Activated CD8-positive, alpha-beta T cell treated with anti-CD3 and anti-CD28 coated beads, Interleukin-2, amount 10 ng/mL, durations not matched to agents 7 days and 5 days (primary cell): ENCODE measurements around the gene KLHL15. TPM values are rescaled to one million over a fixed set of nuclear protein-coding genes. Genes with fewer than 3 reads are reported as not detected.
"Not testable (repeated sequence)": the region's sequence is repeated elsewhere in the genome, so short reads cannot be mapped to it uniquely, and the experiment has no call there.

Experiments
- ATAC-seq: fragments of 150-1000 bp; cut with Tn5 transposase; one replicate; pipeline ENCODE4 v1.10.0; 2021; ENCODE audit warnings: moderate library complexity
- CTCF ChIA-PET: fragments of 350-600 bp; sonication (Branson Sonifier 250); formaldehyde crosslinking; loops from one replicate; lab custom pipeline; 2021; ENCODE audit warnings: antibody characterized with exemption; lab: Charles Lee
- POLR2A ChIA-PET: fragments of 350-600 bp; sonication (Branson Sonifier 250); formaldehyde crosslinking; loops from one replicate; lab custom pipeline; 2021; ENCODE audit warnings: antibody characterized with exemption; lab: Charles Lee
- DNase-seq: peaks from one replicate; pipeline ENCODE4 v3.0.0-alpha.2; 2020
- H3K27ac Mint-ChIP-seq: one replicate; pipeline ENCODE4 v1.8.0; 2021; ENCODE audit warnings: mild to moderate bottlenecking, mixed read lengths
- H3K27me3 Mint-ChIP-seq: one replicate; pipeline ENCODE4 v1.8.0; 2021; ENCODE audit warnings: low read depth, mixed read lengths
- H3K36me3 Mint-ChIP-seq: one replicate; pipeline ENCODE4 v1.8.0; 2021; ENCODE audit warnings: low read depth, mixed read lengths
- H3K4me1 Mint-ChIP-seq: one replicate; pipeline ENCODE4 v1.8.0; 2021; ENCODE audit warnings: low read depth, mixed read lengths
- H3K4me3 Mint-ChIP-seq: one replicate; pipeline ENCODE4 v1.8.0; 2021; ENCODE audit warnings: mild to moderate bottlenecking, mixed read lengths
- H3K9me3 Mint-ChIP-seq: one replicate; pipeline ENCODE4 v1.8.0; 2022; ENCODE audit warnings: mixed read lengths; ENCODE audit not compliant: insufficient read depth
- total RNA-seq, 2 experiments: library from RNA; stranded (reverse); gene quantifications; one replicate each; pipeline ENCODE4 v1.2.3, GENCODE V29; 2021

KLHL15 gene
- total RNA-seq, 2 experiments from 2014 or later = 10.1 to 11.1 TPM

DNA sequence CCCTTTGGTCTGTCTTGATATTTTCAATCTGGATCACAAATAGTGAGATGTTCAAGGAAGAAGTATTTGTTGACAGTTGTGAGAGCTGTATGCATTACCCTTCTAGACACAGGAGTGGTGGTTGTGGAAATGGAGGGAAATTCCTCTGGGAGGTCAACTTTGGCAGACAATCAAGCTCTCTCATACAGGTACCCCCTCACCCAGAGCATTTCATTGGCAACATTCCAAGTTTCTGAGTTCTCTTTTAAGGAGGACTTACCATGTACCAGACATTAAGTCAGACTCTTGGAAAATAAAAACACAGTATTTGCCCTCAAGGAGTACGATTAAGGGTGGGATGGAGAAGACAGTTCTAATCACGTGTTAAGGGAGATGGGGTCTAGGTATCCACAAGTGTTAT, 45.3 kb downstream of the KLHL15 start:
- Mint-ChIP-seq H3K9me3 (no peaks in the 10 kb centered on the region), H3K27me3 (no peaks in the 10 kb centered on the region), H3K4me3 (no peak overlapping the region), H3K36me3 (peaks cover 17% of the 10 kb centered on the region), H3K4me1 (no peaks in the 10 kb centered on the region), H3K27ac (no peak overlapping the region)
- CTCF ChIA-PET = no interaction called here
- POLR2A ChIA-PET = no interaction called here
- DNase-seq (no peak), ATAC-seq (no peak)

DNA sequence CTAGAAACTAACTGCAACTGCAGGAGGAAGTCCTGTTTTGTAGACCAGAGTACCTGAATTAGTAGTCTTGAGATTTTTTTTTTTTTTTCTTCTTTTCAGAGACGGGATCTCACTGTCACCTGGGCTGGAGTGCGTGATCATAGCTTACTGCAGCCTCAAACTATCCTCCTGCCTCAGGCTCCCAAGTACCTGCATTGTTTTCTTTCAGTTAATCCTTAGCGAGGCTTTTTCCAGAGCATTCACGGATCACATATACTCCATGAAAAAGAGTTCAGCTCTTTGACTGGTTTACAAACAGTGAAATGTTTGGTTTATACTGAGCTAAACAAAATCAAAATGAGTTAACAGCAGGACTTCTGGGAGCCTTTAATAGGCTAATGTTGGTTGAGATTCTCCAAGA, 45.8 kb downstream of the KLHL15 start:
- H3K4me3 Mint-ChIP-seq = no peak overlapping the region
- no peak overlapping the region for H3K27ac Mint-ChIP-seq
- DNase-seq (no peak), ATAC-seq (no peak)
- ChIA-PET CTCF (no interaction called here), POLR2A (no interaction called here)
- H3K27me3 Mint-ChIP-seq = no peaks in the 10 kb centered on the region
- H3K36me3 Mint-ChIP-seq = peaks cover 13% of the 10 kb centered on the region
- no peaks in the 10 kb centered on the region for H3K9me3 Mint-ChIP-seq
- H3K4me1 Mint-ChIP-seq = no peaks in the 10 kb centered on the region

DNA sequence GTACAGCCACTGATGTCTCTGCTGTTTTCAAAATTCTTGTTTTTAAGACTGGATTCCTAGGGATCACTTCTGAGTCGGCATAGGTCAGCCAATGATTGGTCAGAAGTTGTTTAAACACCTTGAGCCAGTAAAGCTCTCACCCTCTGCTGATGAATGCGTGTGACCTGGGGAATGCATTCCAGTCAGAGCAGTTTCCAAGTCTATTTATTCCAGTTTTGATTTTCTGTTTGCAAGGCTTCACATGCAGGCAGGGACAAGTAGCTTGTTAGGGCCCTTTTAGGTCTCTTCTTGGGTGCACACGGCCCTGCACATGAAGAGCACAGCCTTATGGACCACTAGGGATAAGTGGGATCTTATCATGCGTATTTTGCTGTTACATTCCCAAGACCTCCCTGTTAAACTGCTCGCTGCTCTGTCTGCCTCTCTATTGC, 47.0 kb downstream of the KLHL15 start:
- H3K9me3 Mint-ChIP-seq = no peaks in the 10 kb centered on the region
- no peak overlapping the region for H3K4me3 Mint-ChIP-seq
- CTCF ChIA-PET = no interaction called here
- no peaks in the 10 kb centered on the region for H3K4me1 Mint-ChIP-seq
- H3K27me3 Mint-ChIP-seq = no peaks in the 10 kb centered on the region
- no peak overlapping the region for H3K27ac Mint-ChIP-seq
- ATAC-seq (no peak), DNase-seq (no peak)
- H3K36me3 Mint-ChIP-seq = peaks cover 10% of the 10 kb centered on the region
- POLR2A ChIA-PET = no interaction called here

DNA sequence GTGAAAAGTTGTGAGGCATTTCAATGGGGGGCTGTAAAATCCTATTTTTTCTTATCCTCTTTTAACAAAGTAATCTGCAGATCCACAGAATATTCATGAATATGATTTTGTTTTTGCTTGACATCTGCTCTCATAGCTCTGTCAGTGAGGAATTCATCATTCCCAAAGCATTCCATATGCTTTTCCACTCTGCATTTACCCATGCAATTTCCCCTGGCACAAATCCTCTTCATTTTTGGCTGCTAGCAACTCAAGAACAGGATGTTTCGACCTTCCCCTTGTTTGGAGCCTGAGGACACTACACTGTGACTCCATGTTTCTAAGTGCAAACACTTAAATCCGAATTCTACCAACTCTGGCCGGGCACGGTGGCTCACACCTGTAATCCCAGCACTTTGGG, 48.5 kb downstream of the KLHL15 start:
- H3K27me3 Mint-ChIP-seq = no peaks in the 10 kb centered on the region
- H3K4me1 Mint-ChIP-seq = no peaks in the 10 kb centered on the region
- CTCF ChIA-PET = no interaction called here
- ATAC-seq (no peak), DNase-seq (no peak)
- H3K4me3 Mint-ChIP-seq = no peak overlapping the region
- peaks cover 9% of the 10 kb centered on the region for H3K36me3 Mint-ChIP-seq
- H3K27ac Mint-ChIP-seq = no peak overlapping the region
- POLR2A ChIA-PET = interaction anchor here (0.7 kb wide), 1 partner anchor 38 kb away, joined by 5 read pairs; no protein-coding TSS in a partner anchor
- H3K9me3 Mint-ChIP-seq = no peaks in the 10 kb centered on the region

DNA sequence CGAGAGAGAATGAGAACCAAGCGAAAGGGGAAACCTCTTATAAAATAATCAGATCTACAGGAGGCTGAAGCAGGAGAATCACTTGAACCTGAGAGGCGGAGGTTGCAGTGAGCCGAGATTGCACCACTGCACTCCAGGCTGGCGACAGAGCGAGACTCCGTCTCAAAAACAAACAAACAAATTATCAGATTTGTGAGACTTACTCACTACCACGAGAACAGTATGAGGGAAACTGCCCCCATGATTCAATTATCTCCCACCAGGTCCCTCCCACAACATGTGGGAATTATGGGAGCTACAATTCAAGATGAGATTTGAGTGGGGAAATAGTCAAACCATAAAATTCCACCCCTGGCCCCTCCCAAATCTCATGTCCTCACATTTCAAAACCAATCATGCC, 61.4 kb downstream of the KLHL15 start:
- POLR2A ChIA-PET, DNase-seq, H3K4me3 Mint-ChIP-seq, H3K9me3 Mint-ChIP-seq, H3K4me1 Mint-ChIP-seq, H3K27ac Mint-ChIP-seq, H3K36me3 Mint-ChIP-seq, H3K27me3 Mint-ChIP-seq, CTCF ChIA-PET, ATAC-seq: not testable (repeated sequence)

DNA sequence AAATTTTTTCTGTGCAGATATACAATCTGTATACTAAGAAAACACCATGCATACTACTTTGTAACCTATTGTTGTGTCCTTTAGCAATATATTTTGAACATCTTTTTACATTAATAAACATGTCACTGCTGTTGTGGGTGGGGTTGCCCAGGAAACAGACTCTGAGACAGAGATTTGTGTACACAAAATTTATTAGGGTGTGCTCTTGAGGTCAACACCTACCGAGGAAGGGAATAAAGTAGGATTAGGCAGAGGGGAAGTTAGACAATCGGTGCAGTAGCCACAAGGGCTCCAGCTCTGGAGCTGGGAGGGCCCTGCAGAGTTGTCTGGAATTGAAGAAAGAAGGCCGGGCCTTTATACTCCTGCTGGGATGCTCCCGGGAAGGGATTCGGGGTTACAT, 62.8 kb downstream of the KLHL15 start:
- H3K4me1 Mint-ChIP-seq = peaks cover 10% of the 10 kb centered on the region
- POLR2A ChIA-PET = no interaction called here
- no peaks in the 10 kb centered on the region for H3K27me3 Mint-ChIP-seq
- no peak overlapping the region for H3K4me3 Mint-ChIP-seq
- no peak overlapping the region for H3K27ac Mint-ChIP-seq
- no peaks in the 10 kb centered on the region for H3K9me3 Mint-ChIP-seq
- no peaks in the 10 kb centered on the region for H3K36me3 Mint-ChIP-seq
- CTCF ChIA-PET = no interaction called here
- DNase-seq = no peak
- no peak for ATAC-seq

DNA sequence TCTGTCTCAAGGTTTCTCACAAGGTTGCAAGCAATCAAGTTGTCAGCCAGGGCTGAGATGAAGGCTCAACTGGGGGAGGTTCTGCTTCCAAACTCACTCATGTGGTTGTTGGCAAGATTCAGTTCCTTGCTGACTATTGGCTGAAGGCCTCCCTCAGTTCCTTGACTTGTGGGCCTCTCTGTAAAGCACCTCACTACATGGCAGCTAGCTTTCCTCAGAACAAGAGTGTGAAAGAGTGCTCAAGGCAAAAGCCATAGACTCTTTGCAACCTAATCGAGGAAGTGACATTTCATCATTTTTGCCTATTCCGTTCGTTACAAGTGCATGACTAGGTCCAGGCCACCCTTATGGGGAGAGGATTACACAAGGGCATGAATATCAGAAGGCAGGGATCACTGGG, 67.2 kb downstream of the KLHL15 start:
- H3K4me1 Mint-ChIP-seq = peaks cover 13% of the 10 kb centered on the region
- no peak overlapping the region for H3K4me3 Mint-ChIP-seq
- ATAC-seq = no peak
- H3K27me3 Mint-ChIP-seq = no peaks in the 10 kb centered on the region
- ChIA-PET POLR2A (interaction anchor here (0.6 kb wide), 1 partner anchor 207 kb away, joined by 3 read pairs; no protein-coding TSS in a partner anchor), CTCF (no interaction called here)
- no peak for DNase-seq
- no peaks in the 10 kb centered on the region for H3K36me3 Mint-ChIP-seq
- H3K9me3 Mint-ChIP-seq = no peaks in the 10 kb centered on the region
- peak overlapping the region; percentile 78 for H3K27ac Mint-ChIP-seq

DNA sequence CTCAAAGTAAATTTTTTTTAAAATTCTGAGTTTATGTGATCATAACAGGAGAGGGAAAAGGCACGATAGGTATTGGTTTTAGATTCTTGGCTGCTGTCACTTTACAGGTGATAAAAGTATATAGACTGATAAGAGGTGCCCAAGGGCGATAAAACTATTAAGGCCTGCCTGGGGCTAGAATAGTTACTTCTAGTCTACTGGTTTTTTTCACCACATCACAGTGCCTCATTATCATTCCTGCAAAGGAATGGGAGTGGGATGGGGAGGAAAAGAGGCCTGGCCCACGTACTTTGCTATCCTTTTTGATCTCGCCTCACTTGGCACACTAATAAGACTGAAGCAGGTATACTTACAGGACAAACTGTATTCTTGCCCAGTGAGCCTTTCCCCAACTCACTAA, 72.6 kb downstream of the KLHL15 start:
- Mint-ChIP-seq H3K36me3 (peaks cover 3% of the 10 kb centered on the region), H3K9me3 (no peaks in the 10 kb centered on the region), H3K4me3 (no peak overlapping the region), H3K27ac (peak overlapping the region; percentile 94), H3K4me1 (peaks cover 24% of the 10 kb centered on the region), H3K27me3 (no peaks in the 10 kb centered on the region)
- ATAC-seq (no peak), DNase-seq (no peak)
- ChIA-PET CTCF (interaction anchor here (1.3 kb wide), 1 partner anchor 46 kb away, joined by 5 read pairs; the partner anchor contains the start of genes APOO and CXorf58), POLR2A (no interaction called here)

DNA sequence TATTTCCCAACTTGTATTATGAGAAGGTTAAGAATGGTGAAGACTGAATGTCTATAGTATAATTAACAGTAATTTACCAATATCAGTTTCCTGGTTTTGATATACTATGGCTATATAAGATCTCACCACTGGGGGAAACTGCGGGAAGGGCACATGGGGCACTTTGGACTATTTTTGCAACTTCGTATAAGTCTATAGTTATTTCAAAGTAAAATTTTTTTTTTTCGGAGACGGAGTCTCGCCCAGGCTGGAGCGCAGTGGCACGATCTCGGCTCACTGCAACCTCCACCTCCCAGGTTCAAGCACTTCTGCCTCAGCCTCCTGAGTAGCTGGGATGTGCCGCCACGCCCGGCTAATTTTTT, 73.1 kb downstream of the KLHL15 start:
- peak; percentile 16 for ATAC-seq
- POLR2A ChIA-PET = interaction anchor here (1.6 kb wide), 1 partner anchor 100 kb away, joined by 8 read pairs; the partner anchor contains the start of gene EIF2S3

DNA sequence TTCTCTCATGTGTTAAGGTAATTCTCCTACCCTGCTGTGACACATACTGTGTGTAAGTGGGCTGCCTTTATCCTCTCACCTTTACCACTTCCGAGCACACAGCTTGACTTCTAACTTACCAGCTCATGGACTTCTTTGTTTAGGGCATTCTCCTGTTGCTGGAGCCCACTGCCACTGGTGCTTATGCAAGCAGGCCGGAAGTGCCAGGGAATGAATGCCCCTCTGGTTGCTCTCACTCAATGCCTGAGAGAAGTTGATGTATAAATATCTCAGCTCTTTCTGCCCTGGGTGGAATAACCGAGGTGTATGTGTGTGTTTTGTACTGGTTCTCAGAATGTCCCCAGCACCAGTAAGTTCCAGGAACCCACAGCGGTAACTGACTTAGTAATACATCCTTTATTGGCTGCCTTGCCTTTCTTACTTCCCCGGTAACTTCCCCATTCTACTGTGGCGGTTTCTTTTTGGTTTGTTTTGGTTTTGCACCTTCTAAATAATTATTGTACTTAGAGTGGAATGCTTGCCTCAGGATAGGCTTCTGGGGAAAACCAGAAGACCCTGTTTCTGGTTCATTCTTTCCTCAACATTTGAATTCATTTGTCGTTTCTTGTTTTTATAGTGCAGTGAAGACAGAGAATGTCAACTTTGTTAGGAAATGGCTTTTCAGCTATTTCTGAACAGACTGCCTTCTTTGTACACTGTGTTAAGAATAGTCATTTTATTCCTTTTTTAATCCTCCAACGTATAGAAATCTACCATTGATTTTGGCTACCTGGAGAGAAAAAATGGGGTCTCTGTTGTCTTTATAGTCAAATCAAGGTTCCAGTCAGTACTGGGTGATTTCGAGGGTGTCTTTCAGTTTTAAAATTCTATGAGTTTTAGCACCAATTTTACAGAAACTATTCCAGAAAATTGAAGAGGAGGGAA, 73.7 kb downstream of the KLHL15 start:
- ChIA-PET CTCF (interaction anchor here (0.7 to 1.9 kb wide), 7 partner anchors 40 to 171 kb away, joined by 3 to 7 read pairs (median 4); partner anchors contain the start of genes KLHL15 and SAT1), POLR2A (interaction anchor here (0.6 to 1.6 kb wide), 8 partner anchors 29 to 170 kb away, joined by 3 to 10 read pairs (median 4); partner anchors contain the start of genes APOO, CXorf58, EIF2S3 and KLHL15)
- peaks cover 4% of the 10 kb centered on the region for H3K36me3 Mint-ChIP-seq
- H3K27me3 Mint-ChIP-seq = no peaks in the 10 kb centered on the region
- H3K4me3 Mint-ChIP-seq = peak overlapping the region; percentile 81
- DNase-seq (peak; percentile 69), ATAC-seq (peak; percentile 93)
- H3K9me3 Mint-ChIP-seq = no peaks in the 10 kb centered on the region
- peaks cover 22% of the 10 kb centered on the region for H3K4me1 Mint-ChIP-seq
- peak overlapping the region; percentile 94 for H3K27ac Mint-ChIP-seq

More for the DNA sequence above, 73.1 kb downstream of the KLHL15 start:
- H3K27ac Mint-ChIP-seq = peak overlapping the region; percentile 94
- DNase-seq = peak; percentile 30
- H3K27me3 Mint-ChIP-seq = no peaks in the 10 kb centered on the region
- H3K36me3 Mint-ChIP-seq = peaks cover 3% of the 10 kb centered on the region
- no peaks in the 10 kb centered on the region for H3K9me3 Mint-ChIP-seq
- peaks cover 22% of the 10 kb centered on the region for H3K4me1 Mint-ChIP-seq
- H3K4me3 Mint-ChIP-seq = peak overlapping the region; percentile 81
- CTCF ChIA-PET = interaction anchor here (1.5 to 1.9 kb wide), 2 partner anchors 52 to 100 kb away, joined by 6 to 7 read pairs; no protein-coding TSS in a partner anchor

DNA sequence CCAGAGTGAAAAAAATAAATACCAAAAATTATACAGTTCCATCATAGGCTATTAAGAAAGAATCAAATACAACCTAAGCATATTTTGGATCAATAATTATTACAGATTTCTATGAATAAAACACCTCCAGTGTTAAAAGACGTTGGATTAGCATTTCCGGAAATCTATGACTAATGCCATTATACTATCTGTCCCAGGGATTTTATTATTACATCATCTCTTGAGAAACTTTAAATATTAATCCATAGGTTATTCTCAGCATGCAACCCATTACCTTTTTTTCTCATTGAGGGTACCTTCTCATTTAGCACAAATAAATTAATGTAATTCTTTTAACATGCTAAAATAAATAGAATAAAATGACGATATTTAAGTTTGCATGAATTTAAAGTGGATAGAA, 74.6 kb downstream of the KLHL15 start:
- no peak for DNase-seq
- H3K27ac Mint-ChIP-seq = peak overlapping the region; percentile 34
- H3K4me1 Mint-ChIP-seq = peaks cover 22% of the 10 kb centered on the region
- H3K4me3 Mint-ChIP-seq = peak overlapping the region; percentile 81
- H3K36me3 Mint-ChIP-seq = peaks cover 5% of the 10 kb centered on the region
- ChIA-PET POLR2A (interaction anchor here (0.6 to 1.6 kb wide), 8 partner anchors 28 to 169 kb away, joined by 3 to 10 read pairs (median 4); partner anchors contain the start of genes APOO, CXorf58, EIF2S3 and KLHL15), CTCF (interaction anchor here (0.7 to 1.9 kb wide), 9 partner anchors 11 to 170 kb away, joined by 3 to 7 read pairs (median 3); partner anchors contain the start of genes KLHL15 and SAT1)
- ATAC-seq = no peak
- no peaks in the 10 kb centered on the region for H3K9me3 Mint-ChIP-seq
- no peaks in the 10 kb centered on the region for H3K27me3 Mint-ChIP-seq

DNA sequence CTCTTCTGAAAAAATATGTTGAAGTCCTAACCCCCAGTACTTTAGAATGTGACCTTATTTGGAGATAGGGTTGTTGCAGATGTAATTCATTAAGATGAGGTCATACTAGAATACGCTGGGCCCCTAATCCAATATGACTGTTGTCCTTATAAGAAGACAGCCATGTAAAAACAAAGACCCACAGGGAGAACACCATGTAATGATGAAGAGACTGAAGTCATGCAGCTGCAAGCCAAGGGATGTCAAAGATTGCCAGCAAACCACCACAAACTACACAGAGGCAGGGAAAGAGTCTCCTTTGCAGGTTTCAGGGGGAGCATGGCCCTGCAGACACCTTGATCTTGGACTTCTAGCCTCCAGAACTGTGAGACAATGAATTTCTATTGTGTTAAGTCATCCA, 81.8 kb downstream of the KLHL15 start:
- peaks cover 6% of the 10 kb centered on the region for H3K4me1 Mint-ChIP-seq
- no peaks in the 10 kb centered on the region for H3K27me3 Mint-ChIP-seq
- H3K27ac Mint-ChIP-seq = no peak overlapping the region
- no peak for DNase-seq
- no peak overlapping the region for H3K4me3 Mint-ChIP-seq
- no peak for ATAC-seq
- ChIA-PET CTCF (interaction anchor here (1.6 kb wide), 1 partner anchor 11 kb away, joined by 4 read pairs; no protein-coding TSS in a partner anchor), POLR2A (no interaction called here)
- peaks cover 16% of the 10 kb centered on the region for H3K36me3 Mint-ChIP-seq
- H3K9me3 Mint-ChIP-seq = no peaks in the 10 kb centered on the region
